ENCODE results near the gene SYNGR1.
A peak's percentile ranks its signal among the peaks of the same experiment; 100 is the strongest.

Gene SYNGR1

DNA sequence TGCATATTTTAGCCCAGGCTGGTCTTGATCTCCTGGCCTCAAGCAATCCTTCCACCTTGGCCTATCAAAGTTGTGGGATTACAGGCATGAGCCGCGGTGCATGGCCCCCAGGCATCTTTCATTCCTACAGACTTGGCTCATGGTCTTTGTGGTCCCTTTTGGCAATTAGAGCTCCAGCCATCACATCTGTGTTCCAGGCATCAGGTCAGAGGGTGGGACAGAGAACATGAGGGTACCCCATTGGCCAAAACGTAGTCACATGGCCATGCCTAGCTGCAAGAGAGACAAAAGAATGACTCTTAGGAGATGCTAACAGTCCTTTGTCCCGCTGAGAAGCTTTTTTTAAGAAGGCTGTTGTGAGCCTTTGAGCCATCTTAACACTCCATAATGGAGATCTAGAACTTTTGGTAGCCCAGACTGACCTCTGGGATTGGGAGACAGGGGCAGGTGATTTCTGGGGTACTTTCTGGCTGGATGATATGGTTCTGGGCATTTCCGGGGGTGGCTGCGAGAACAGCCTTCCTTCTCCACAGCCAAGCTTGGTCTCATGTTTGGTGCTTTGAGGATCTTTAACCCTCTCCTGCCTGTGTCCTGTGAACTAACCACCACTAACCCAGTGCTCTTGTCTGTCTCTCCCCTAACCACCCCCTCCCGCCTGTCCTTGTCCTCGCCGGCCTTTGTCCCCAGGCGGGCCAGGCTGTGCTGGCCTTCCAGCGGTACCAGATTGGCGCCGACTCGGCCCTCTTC, 31.4 kb downstream of the SYNGR1 start:
- no peak for DNase-seq (ENCODE audit: low read depth, low spot score)
- CTCF ChIA-PET = interaction anchor here (0.9 to 1.4 kb wide), 2 partner anchors 10 to 149 kb away, joined by 3 read pairs; no protein-coding TSS in a partner anchor
- no peak overlapping the region for H3K4me3 ChIP-seq (ENCODE audit: low read depth, low read length)
- POLR2A ChIA-PET = no interaction called here
- TF ChIP-seq, protein P1, sequence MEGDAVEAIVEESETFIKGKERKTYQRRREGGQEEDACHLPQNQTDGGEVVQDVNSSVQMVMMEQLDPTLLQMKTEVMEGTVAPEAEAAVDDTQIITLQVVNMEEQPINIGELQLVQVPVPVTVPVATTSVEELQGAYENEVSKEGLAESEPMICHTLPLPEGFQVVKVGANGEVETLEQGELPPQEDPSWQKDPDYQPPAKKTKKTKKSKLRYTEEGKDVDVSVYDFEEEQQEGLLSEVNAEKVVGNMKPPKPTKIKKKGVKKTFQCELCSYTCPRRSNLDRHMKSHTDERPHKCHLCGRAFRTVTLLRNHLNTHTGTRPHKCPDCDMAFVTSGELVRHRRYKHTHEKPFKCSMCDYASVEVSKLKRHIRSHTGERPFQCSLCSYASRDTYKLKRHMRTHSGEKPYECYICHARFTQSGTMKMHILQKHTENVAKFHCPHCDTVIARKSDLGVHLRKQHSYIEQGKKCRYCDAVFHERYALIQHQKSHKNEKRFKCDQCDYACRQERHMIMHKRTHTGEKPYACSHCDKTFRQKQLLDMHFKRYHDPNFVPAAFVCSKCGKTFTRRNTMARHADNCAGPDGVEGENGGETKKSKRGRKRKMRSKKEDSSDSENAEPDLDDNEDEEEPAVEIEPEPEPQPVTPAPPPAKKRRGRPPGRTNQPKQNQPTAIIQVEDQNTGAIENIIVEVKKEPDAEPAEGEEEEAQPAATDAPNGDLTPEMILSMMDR (IDR thresholded peaks at IDR 0.05; ENCODE audit: insufficient read depth, low read length, missing control alignments) = no peak

DNA sequence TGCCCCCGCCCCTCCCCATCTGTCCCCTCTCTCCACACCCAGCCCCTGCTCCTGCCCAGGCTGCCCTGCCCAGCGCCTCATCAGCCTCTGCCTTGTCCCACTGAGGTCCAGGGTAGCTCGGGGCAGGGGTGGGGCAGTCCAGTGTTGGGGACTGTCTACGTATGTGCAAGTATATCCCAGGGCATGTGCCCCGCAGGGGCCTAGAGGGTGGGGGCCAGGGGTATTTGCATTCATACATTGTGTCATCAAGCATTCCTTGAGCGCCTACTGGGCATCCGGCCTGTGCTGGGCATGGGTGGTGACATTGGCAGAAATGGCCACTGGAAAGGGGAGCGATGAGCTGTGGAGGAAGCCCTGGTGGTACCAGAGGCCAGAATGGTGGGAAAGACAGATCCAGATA, 32.1 kb downstream of the SYNGR1 start:
- POLR2A ChIA-PET = no interaction called here
- no peak for DNase-seq (ENCODE audit: low read depth, low spot score)
- TF ChIP-seq, protein P1 (IDR thresholded peaks at IDR 0.05; ENCODE audit: insufficient read depth, low read length, missing control alignments) = no peak
- no peak overlapping the region for H3K4me3 ChIP-seq (ENCODE audit: low read depth, low read length)
- CTCF ChIA-PET = interaction anchor here (0.6 to 1.4 kb wide), 2 partner anchors 10 to 17 kb away, joined by 3 read pairs; no protein-coding TSS in a partner anchor

DNA sequence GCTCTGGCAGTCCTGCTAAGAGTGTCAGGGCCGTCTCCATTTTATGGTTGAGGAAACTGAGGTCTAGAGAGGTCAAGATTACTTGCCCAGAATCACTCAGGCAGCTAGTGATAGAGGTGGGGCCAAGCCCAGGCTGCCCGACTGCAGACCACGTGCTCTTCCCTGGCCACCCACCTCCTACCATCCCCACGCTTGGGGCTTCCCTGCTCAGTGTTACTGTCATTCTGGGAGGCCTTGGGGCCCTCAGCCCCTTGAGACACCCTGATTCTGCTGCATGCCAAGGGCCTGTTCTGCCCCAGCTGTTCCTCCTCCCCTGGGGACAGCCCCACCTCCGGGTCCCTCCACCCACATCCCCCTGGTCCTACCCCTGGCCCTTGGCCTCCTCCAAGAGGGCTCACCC, 32.6 kb downstream of the SYNGR1 start:
- POLR2A ChIA-PET = no interaction called here
- H3K4me3 ChIP-seq (ENCODE audit: low read depth, low read length) = no peak overlapping the region
- TF ChIP-seq, protein P1 (IDR thresholded peaks at IDR 0.05; ENCODE audit: insufficient read depth, low read length, missing control alignments) = no peak
- DNase-seq (ENCODE audit: low read depth, low spot score) = no peak
- CTCF ChIA-PET = interaction anchor here (0.6 to 1.4 kb wide), 2 partner anchors 9 to 17 kb away, joined by 3 read pairs; no protein-coding TSS in a partner anchor

- CTCF ChIA-PET = interaction anchor here (1.2 kb wide), 1 partner anchor 12 kb away, joined by 5 read pairs; no protein-coding TSS in a partner anchor
- DNase-seq (ENCODE audit: low read depth, low spot score) = no peak
- H3K4me3 ChIP-seq (ENCODE audit: low read depth, low read length) = no peak overlapping the region
- TF ChIP-seq, protein P1 (IDR thresholded peaks at IDR 0.05; ENCODE audit: insufficient read depth, low read length, missing control alignments) = no peak
- POLR2A ChIA-PET = no interaction called here
Observed at GRCh38 chr22:39383841-39384625, 34.2 kb downstream of the SYNGR1 start.

DNA sequence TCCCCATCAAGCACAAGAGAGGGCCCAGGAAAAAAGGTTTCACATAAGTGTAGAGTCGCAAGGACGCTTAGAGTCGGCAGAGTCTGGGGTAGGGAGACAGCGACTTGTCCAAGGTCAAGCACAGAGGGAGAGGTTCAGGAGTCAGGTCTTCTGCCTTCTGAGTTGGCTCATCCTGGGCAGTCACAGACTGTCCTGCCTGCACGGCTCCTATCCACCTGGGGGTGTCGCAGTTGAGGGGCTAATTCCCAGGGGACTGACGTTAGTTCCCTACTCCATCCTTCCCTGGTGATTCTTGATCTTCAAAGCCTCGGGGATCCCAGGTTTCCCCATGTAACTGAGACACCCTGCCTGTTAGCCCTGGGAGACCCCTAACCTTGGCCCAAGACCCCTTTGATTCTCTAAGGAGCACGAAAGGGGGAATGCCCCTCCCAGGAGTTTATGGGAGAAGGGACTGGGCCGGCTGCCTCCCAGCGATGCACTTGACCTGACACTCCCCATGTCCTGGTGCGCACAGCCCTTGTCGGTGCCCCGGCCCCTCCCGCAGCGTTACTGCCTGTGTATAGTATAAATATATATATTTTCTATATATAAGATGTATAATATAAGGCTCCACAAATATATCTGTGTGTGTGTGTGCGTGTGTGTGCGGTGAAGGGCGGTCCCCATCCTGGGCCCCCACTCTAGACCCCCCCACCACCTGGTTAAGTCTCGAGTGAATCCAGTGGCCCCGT, 35.1 kb downstream of the SYNGR1 start:
- TF ChIP-seq, protein P1 (IDR thresholded peaks at IDR 0.05; ENCODE audit: insufficient read depth, low read length, missing control alignments) = peak; percentile 19
- no peak for DNase-seq (ENCODE audit: low read depth, low spot score)
- ChIA-PET POLR2A (no interaction called here), CTCF (interaction anchor here (1.2 kb wide), 1 partner anchor 13 kb away, joined by 5 read pairs; no protein-coding TSS in a partner anchor)
- no peak overlapping the region for H3K4me3 ChIP-seq (ENCODE audit: low read depth, low read length)
